Keratinocyte (primary cell): ENCODE measurements around the gene PGA3. TPM values are rescaled to one million over a fixed set of nuclear protein-coding genes. Genes with fewer than 3 reads are reported as not detected.
A peak's percentile ranks its signal among the peaks of the same experiment; 100 is the strongest.

ENCODE experiments used
- DNase-seq: peaks from one replicate; pipeline ENCODE4 v3.0.0-alpha.2; 2011; ENCODE audit warnings: low read depth, missing footprints, low spot score
- FAIRE-seq: peaks from 2 replicates; lab custom pipeline; 2011; peaks lifted over from hg19 to GRCh38; lab: Jason Lieb, UNC
- H2AFZ ChIP-seq: 2 replicates; pipeline ENCODE4 v1.6.0; 2012; ENCODE audit warnings: low read length, control low read depth, inconsistent platforms; ENCODE audit not compliant: control insufficient read depth
- H3K27ac ChIP-seq: 2 replicates; pipeline ENCODE4 v1.5.1; 2011; ENCODE audit warnings: low read length; ENCODE audit not compliant: control insufficient read depth, insufficient read depth
- H3K27me3 ChIP-seq: 3 replicates; pipeline ENCODE4 v1.6.0; 2011; ENCODE audit warnings: low read length; ENCODE audit not compliant: control insufficient read depth, insufficient read depth; ENCODE audit errors: extremely low read depth
- H3K36me3 ChIP-seq, 2 experiments: 2 replicates in 1 of 2; 3 replicates in 1 of 2; pipeline ENCODE4 v1.5.1; 2011; ENCODE audit warnings: low read length in 2 of 2, mild to moderate bottlenecking in 1 of 2; ENCODE audit not compliant: control insufficient read depth in 2 of 2, insufficient read depth in 2 of 2; ENCODE audit errors: extremely low read depth in 1 of 2
- H3K4me1 ChIP-seq: 3 replicates; pipeline ENCODE4 v1.5.1; 2011; ENCODE audit warnings: low read length; ENCODE audit not compliant: control insufficient read depth, insufficient read depth; ENCODE audit errors: extremely low read depth
- H3K4me2 ChIP-seq: 3 replicates; pipeline ENCODE4 v1.6.0; 2011; ENCODE audit warnings: low read depth, low read length; ENCODE audit not compliant: control insufficient read depth, insufficient read depth; ENCODE audit errors: extremely low read depth
- H3K4me3 ChIP-seq, 3 experiments: fragments of 200-600 bp in 1 of 3; sonication (generic) in 1 of 3; 2 replicates in 2 of 3; 3 replicates in 1 of 3; pipeline ENCODE4 v1.5.1; 2011 to 2016; ENCODE audit warnings: low read length in 3 of 3, mild to moderate bottlenecking in 3 of 3, control low read depth in 2 of 3, inconsistent platforms in 1 of 3, low read depth in 1 of 3, mixed read lengths in 1 of 3, mixed run types in 1 of 3, moderate library complexity in 1 of 3; ENCODE audit not compliant: control insufficient read depth in 2 of 3, insufficient read depth in 2 of 3; ENCODE audit errors: extremely low read depth in 1 of 3
- H3K79me2 ChIP-seq: 2 replicates; pipeline ENCODE4 v1.6.0; 2012; ENCODE audit warnings: low read length; ENCODE audit not compliant: control insufficient read depth, insufficient read depth
- H3K9ac ChIP-seq: 3 replicates; pipeline ENCODE4 v1.6.0; 2011; ENCODE audit warnings: low read length; ENCODE audit not compliant: control insufficient read depth, insufficient read depth; ENCODE audit errors: extremely low read depth
- H3K9me1 ChIP-seq: 3 replicates; pipeline ENCODE4 v1.6.0; 2011; ENCODE audit warnings: low read length; ENCODE audit not compliant: control insufficient read depth, insufficient read depth; ENCODE audit errors: extremely low read depth
- H3K9me3 ChIP-seq: 2 replicates; pipeline ENCODE4 v1.5.1; 2012; ENCODE audit warnings: low read depth, low read length; ENCODE audit not compliant: control insufficient read depth
- H4K20me1 ChIP-seq: 3 replicates; pipeline ENCODE4 v1.6.0; 2011; ENCODE audit warnings: low read length; ENCODE audit not compliant: control insufficient read depth, insufficient read depth; ENCODE audit errors: extremely low read depth
- CTCF ChIP-seq, 3 experiments: IDR thresholded peaks in 1 of 3; conservative IDR thresholded peaks in 1 of 3; optimal IDR thresholded peaks in 1 of 3; 2 replicates in 2 of 3; 3 replicates in 1 of 3; pipeline versions ENCODE3 to v1.5.1; 2011; ENCODE audit warnings: low read length in 3 of 3, mild to moderate bottlenecking in 3 of 3, moderate library complexity in 2 of 3, control low read depth in 1 of 3, inconsistent platforms in 1 of 3; ENCODE audit not compliant: insufficient read depth in 2 of 3; ENCODE audit errors: extremely low read depth in 1 of 3
- EZH2 ChIP-seq: IDR thresholded peaks from one replicate; pipeline ENCODE4 v1.6.1; 2012; ENCODE audit warnings: inconsistent platforms, mild to moderate bottlenecking, low read length, moderate library complexity
- dilution Hi-C: fragments of 300-500 bp; cut with MboI; formaldehyde crosslinking; loops from one replicate; pipeline ENCODE4 v1.7.0; 2020; ENCODE audit warnings: low sequenced_read_pairs; ENCODE audit not compliant: extremely low pct_ligation_motif_present
- polyA plus RNA-seq, 5 experiments: library from polyadenylated mRNA; depleted of rRNA in 3 of 5; stranded (reverse) in 3 of 5; stranded (forward) in 1 of 5; unstranded in 1 of 5; fragments of >200 nt; gene quantifications; 1 replicate in 1 of 5; 2 replicates in 3 of 5; 3 replicates in 1 of 5; pipeline versions ENCODE4 v1.2.1 to v1.2.3, GENCODE V29; 2011 to 2012; ENCODE audit warnings: missing spikeins in 2 of 5, low read depth in 1 of 5, low replicate concordance in 1 of 5

The PGA3 gene
- polyA plus RNA-seq, 1 donor (not counting 4 experiments of a cell fraction or from before 2014, with no cell fraction given) = not detected

- Histone ChIP-seq H3K9ac (no peak overlapping the region), H4K20me1 (no peaks in the 10 kb centered on the region), H3K4me2 (no peak overlapping the region), H3K9me3 (no peaks in the 10 kb centered on the region), H3K4me1 (no peaks in the 10 kb centered on the region), H3K79me2 (no peaks in the 10 kb centered on the region), H3K9me1 (no peaks in the 10 kb centered on the region), H3K27ac (no peak overlapping the region), H2AFZ (no peak overlapping the region), H3K27me3 (no peaks in the 10 kb centered on the region), H3K4me3 (no peak overlapping the region), H3K36me3 (no peaks in the 10 kb centered on the region)
- dilution Hi-C loops = no loop called here
- DNase-seq (no peak), FAIRE-seq (no peak)
- TF ChIP-seq CTCF (optimal IDR thresholded peaks at IDR 0.05 in 1 of 3, IDR thresholded peaks at IDR 0.05 in 1 of 3, conservative IDR thresholded peaks at IDR 0.05 in 1 of 3; ENCODE audit: extremely low read depth in 1 of 3, insufficient read depth in 2 of 3, low read length in 3 of 3) (no peak), EZH2 (no peak)
These were observed 16.8 kb upstream of the PGA3 start for GRCh38 chr11:61186504-61186903.

GRCh38 chr11:61187505-61188130, 15.7 kb upstream of the PGA3 start:
- H3K79me2 ChIP-seq = no peaks in the 10 kb centered on the region
- H3K9me3 ChIP-seq = no peaks in the 10 kb centered on the region
- no peak overlapping the region for H3K4me3 ChIP-seq
- no peaks in the 10 kb centered on the region for H3K4me1 ChIP-seq
- DNase-seq = peak; percentile 30
- dilution Hi-C loops = no loop called here
- H3K4me2 ChIP-seq = no peak overlapping the region
- H3K36me3 ChIP-seq = no peaks in the 10 kb centered on the region
- no peak overlapping the region for H2AFZ ChIP-seq
- TF ChIP-seq CTCF (optimal IDR thresholded peaks at IDR 0.05 in 1 of 3, IDR thresholded peaks at IDR 0.05 in 1 of 3, conservative IDR thresholded peaks at IDR 0.05 in 1 of 3; ENCODE audit: extremely low read depth in 1 of 3, insufficient read depth in 2 of 3, low read length in 3 of 3) = peak; percentile 85 to 98 (median 97)
- TF ChIP-seq EZH2 = no peak
- FAIRE-seq = no peak
- H3K9ac ChIP-seq = no peak overlapping the region
- H3K9me1 ChIP-seq = no peaks in the 10 kb centered on the region
- H3K27me3 ChIP-seq = no peaks in the 10 kb centered on the region
- no peak overlapping the region for H3K27ac ChIP-seq
- H4K20me1 ChIP-seq = no peaks in the 10 kb centered on the region
